Measurements from ENCODE around the gene ARMC2.

GRCh38 chr6:108982154-108983113, 134.2 kb downstream of the ARMC2 start:
- TF ChIP-seq, protein P1, sequence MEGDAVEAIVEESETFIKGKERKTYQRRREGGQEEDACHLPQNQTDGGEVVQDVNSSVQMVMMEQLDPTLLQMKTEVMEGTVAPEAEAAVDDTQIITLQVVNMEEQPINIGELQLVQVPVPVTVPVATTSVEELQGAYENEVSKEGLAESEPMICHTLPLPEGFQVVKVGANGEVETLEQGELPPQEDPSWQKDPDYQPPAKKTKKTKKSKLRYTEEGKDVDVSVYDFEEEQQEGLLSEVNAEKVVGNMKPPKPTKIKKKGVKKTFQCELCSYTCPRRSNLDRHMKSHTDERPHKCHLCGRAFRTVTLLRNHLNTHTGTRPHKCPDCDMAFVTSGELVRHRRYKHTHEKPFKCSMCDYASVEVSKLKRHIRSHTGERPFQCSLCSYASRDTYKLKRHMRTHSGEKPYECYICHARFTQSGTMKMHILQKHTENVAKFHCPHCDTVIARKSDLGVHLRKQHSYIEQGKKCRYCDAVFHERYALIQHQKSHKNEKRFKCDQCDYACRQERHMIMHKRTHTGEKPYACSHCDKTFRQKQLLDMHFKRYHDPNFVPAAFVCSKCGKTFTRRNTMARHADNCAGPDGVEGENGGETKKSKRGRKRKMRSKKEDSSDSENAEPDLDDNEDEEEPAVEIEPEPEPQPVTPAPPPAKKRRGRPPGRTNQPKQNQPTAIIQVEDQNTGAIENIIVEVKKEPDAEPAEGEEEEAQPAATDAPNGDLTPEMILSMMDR (IDR thresholded peaks at IDR 0.05; ENCODE audit: insufficient read depth, low read length, poor library complexity, severe bottlenecking) = no peak
- TF ChIP-seq EZH2phosphoT487 (conservative IDR thresholded peaks at IDR 0.05; ENCODE audit: low read length) = no peak
